Effector CD4-positive, alpha-beta T cell (primary cell): Measurements from ENCODE around the gene SPIRE1.

Experiments
- DNase-seq: peaks from one replicate; pipeline ENCODE4 v3.0.0-alpha.2; 2020

The SPIRE1 gene

GRCh38 chr18:12479982-12480381, 177.9 kb downstream of the SPIRE1 start:
- no peak for DNase-seq

GRCh38 chr18:12479536-12479935, 178.4 kb downstream of the SPIRE1 start:
- DNase-seq = no peak

GRCh38 chr18:12478269-12479047, 179.4 kb downstream of the SPIRE1 start:
- no peak for DNase-seq

DNA sequence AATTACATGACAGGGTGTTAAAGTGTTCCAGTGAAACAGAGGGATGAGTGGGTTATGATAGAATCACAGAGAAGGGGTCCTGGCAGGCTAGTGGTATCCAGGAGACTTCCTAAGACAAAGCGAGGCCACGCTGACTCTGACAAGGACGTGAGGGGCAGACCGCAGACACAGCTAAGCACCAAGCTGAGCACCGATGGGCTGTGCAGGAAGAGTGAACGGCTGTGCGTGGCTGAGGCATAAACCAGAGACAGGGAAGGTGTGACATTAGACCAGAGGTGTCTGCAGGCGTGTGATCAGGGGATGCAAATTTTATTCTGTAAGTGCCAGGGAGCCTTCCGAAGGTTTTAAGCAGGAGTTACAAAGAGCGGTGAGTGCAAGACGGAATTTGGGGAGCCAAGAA, 180.3 kb downstream of the SPIRE1 start:
- no peak for DNase-seq

- DNase-seq = no peak
Observed at GRCh38 chr18:12476955-12477354, 181.0 kb downstream of the SPIRE1 start.

GRCh38 chr18:12474876-12475275, 183.0 kb downstream of the SPIRE1 start:
- no peak for DNase-seq

DNA sequence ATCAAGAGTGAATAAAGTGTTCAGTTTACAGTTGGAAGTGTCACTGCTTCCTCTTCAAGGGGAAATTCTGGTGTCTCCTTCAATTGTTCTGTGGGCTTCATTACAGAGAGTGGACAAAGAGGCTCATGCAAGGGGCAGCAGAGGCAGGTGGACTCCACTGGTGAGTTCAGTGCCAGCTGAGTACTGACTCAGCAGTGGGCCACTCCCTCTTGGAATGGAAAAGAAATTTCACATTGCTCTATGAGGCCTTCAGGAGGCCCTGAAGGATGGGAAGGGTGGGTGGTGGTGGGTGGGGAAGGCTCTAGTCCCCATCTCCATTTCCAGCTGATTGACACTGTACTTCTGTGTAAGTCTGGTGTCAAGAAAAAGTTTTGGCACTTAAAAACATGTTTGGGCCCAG, 183.8 kb downstream of the SPIRE1 start:
- DNase-seq = no peak

- no peak for DNase-seq
Observed at GRCh38 chr18:12470382-12471075, 187.4 kb downstream of the SPIRE1 start.

GRCh38 chr18:12468445-12468844, 189.5 kb downstream of the SPIRE1 start:
- no peak for DNase-seq

DNA sequence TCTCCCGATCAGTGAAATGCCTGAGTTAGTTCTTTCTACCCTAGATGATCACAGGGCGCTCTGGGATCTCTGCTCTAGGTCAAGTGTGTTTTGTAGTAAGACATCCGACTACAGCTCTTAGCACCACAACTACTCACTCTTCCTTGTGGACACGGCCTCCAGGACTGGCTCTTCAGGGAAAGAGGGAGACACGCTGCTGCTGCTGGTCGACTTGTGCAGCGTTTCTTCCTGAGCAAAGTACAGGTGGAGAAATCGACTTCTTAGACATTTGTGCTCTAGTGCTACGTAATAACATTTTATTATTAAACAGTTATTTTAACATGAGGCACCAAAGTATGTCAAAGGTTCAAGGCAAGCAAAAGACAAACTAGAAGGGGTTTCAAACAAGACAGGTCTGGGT, 193.2 kb downstream of the SPIRE1 start:
- no peak for DNase-seq

- DNase-seq = no peak
Observed at GRCh38 chr18:12463191-12463590, 194.7 kb downstream of the SPIRE1 start.

DNA sequence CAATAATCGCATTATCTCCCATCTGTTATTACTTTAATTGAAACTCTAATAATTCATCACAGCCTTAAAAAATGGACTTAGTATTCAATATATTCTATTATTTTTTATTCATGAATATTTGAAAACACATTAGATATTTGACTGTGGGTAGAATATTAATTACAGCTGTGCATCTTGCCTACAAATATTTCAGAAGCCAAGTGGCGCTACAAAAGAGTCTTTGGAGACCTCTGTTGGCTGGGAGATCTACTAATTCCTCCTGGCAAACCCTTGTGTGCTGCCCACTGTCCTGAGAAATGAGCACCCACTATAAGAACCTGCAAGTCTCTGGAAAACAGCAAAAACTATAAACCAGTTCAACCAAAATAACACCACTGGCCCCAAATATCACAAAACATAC, 195.7 kb downstream of the SPIRE1 start:
- no peak for DNase-seq

GRCh38 chr18:12461326-12461725, 196.6 kb downstream of the SPIRE1 start:
- DNase-seq = no peak

DNA sequence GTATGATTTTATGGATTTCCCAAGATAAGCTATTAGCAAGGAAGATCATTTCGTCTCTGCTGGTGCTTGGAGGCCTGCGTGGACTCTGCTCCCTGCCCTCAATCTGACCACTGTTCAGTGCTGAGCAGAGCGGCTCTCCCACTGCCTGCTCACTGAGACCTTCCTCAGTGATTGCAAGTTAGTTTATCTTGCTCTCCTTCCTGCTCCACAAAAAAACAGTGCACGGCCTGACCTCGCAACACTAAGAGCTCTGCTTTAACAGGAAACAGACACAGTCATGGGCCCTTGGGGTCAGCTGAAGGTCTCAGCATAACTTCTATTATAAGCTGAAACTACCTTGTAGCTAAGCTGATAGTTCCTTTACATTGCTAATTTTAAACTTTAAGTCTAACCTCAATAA, 197.0 kb downstream of the SPIRE1 start:
- DNase-seq = no peak

GRCh38 chr18:12458771-12459170, 199.1 kb downstream of the SPIRE1 start:
- no peak for DNase-seq

- DNase-seq = no peak
Observed at GRCh38 chr18:12456441-12456840, 201.5 kb downstream of the SPIRE1 start.

GRCh38 chr18:12455496-12455895, 202.4 kb downstream of the SPIRE1 start:
- DNase-seq = no peak

- DNase-seq = no peak
Observed at GRCh38 chr18:12452784-12453183, 205.1 kb downstream of the SPIRE1 start.

GRCh38 chr18:12451428-12451827, 206.5 kb downstream of the SPIRE1 start:
- no peak for DNase-seq

- DNase-seq = no peak
Observed at GRCh38 chr18:12449051-12449785, 208.7 kb downstream of the SPIRE1 start.

GRCh38 chr18:12445554-12445953, 212.4 kb downstream of the SPIRE1 start:
- no peak for DNase-seq

DNA sequence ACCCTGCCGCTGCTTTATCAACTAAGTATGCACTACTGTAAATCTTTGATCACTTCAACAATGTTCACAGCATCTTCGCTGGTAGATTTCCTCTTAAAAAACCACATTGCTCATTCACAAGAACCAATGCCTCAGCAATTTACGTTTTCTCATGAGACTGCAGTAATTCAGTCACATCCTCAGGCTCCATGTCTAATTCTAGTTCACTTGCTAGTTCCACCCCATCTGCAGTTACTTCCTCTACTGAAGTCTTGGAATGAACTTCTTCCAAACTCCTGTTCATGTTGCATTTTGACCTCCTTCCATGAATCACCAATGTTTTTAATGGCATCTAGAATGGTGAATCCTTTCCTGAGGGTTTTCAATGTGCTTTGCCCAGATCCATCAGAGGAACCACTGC, 214.4 kb downstream of the SPIRE1 start:
- DNase-seq = no peak

DNA sequence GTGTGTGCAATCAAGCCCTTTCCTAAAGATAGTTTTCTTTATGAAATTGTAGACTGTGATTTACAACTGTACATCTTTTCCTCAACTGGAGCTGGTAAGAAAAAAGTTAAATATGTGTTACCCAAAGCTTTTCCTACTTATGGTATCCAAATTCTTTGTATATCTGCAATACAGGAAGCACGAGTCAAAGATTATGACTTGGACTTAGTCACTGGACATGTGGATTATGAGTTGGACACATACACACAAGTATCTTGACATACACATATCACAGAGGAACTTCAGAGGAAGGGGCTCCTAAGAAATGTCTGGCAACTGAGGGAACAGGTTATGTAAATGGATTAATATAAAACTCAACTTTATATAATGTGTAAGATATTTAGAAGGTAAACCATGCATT, 215.0 kb downstream of the SPIRE1 start:
- no peak for DNase-seq
